Non-pigmented ciliary epithelial cell (primary cell): ENCODE results near the gene CD177.
"Not testable (repeated sequence)": the region's sequence is repeated elsewhere in the genome, so short reads cannot be mapped to it uniquely, and the experiment has no call there.

ENCODE experiments used
- DNase-seq: peaks from one replicate; pipeline ENCODE4 v3.0.0-alpha.2; 2010; ENCODE audit warnings: low read depth

The CD177 gene

GRCh38 chr19:43332058-43332922, 21.2 kb upstream of the CD177 start:
- no peak for DNase-seq

- DNase-seq, result not testable (repeated sequence)
Observed at GRCh38 chr19:43336508-43336907, 17.0 kb upstream of the CD177 start.

GRCh38 chr19:43337737-43338136, 15.7 kb upstream of the CD177 start:
- no peak for DNase-seq

GRCh38 chr19:43338530-43338929, 15.0 kb upstream of the CD177 start:
- no peak for DNase-seq

GRCh38 chr19:43339243-43339930, 14.1 kb upstream of the CD177 start:
- DNase-seq, result not testable (repeated sequence)

GRCh38 chr19:43340101-43340500, 13.4 kb upstream of the CD177 start:
- not testable (repeated sequence) for DNase-seq

- not testable (repeated sequence) for DNase-seq
Observed at GRCh38 chr19:43341098-43341497, 12.4 kb upstream of the CD177 start.

- DNase-seq, result peak; percentile 36
Observed at GRCh38 chr19:43342104-43342503, 11.4 kb upstream of the CD177 start.

GRCh38 chr19:43344347-43344925, 9.1 kb upstream of the CD177 start:
- not testable (repeated sequence) for DNase-seq

- DNase-seq, result not testable (repeated sequence)
Observed at GRCh38 chr19:43349813-43350212, 3.7 kb upstream of the CD177 start.

- no peak for DNase-seq
Observed at GRCh38 chr19:43351998-43352746, 1.3 kb upstream of the CD177 start.

- no peak for DNase-seq
Observed at GRCh38 chr19:43354305-43354627, 780 bp downstream of the CD177 start.

GRCh38 chr19:43356749-43357148, 3.3 kb downstream of the CD177 start:
- DNase-seq, result not testable (repeated sequence)

GRCh38 chr19:43362179-43362578, 8.7 kb downstream of the CD177 start:
- no peak for DNase-seq

- no peak for DNase-seq
Observed at GRCh38 chr19:43362745-43363144, 9.3 kb downstream of the CD177 start.

GRCh38 chr19:43365677-43366076, 12.2 kb downstream of the CD177 start:
- not testable (repeated sequence) for DNase-seq

GRCh38 chr19:43367822-43368221, 14.3 kb downstream of the CD177 start:
- no peak for DNase-seq

GRCh38 chr19:43368897-43369296, 15.4 kb downstream of the CD177 start:
- DNase-seq, result not testable (repeated sequence)

- no peak for DNase-seq
Observed at GRCh38 chr19:43371909-43372308, 18.4 kb downstream of the CD177 start.

- no peak for DNase-seq
Observed at GRCh38 chr19:43372462-43372861, 19.0 kb downstream of the CD177 start.

- DNase-seq, result not testable (repeated sequence)
Observed at GRCh38 chr19:43377624-43378023, 24.1 kb downstream of the CD177 start.

GRCh38 chr19:43380008-43380407, 26.5 kb downstream of the CD177 start:
- DNase-seq, result no peak
